Brain microvascular endothelial cell (primary cell): Measurements from ENCODE around the gene RAB3GAP2.

Experiments
- DNase-seq: peaks from one replicate; pipeline ENCODE4 v3.0.0-alpha.2; 2020
- H3K27ac ChIP-seq: fragments of 250-450 bp; sonication (Bioruptor Pico); 2 replicates; pipeline ENCODE4 v1.5.1; 2020; ENCODE audit warnings: mild to moderate bottlenecking, moderate library complexity
- H3K27me3 ChIP-seq: fragments of 250-450 bp; sonication (Bioruptor Pico); replicated peaks from 2 replicates; pipeline ENCODE4 v1.5.1; 2020; ENCODE audit warnings: mild to moderate bottlenecking
- H3K36me3 ChIP-seq: fragments of 250-450 bp; sonication (Bioruptor Pico); replicated peaks from 2 replicates; pipeline ENCODE4 v1.5.1; 2020; ENCODE audit warnings: mild to moderate bottlenecking
- H3K4me3 ChIP-seq: 2 replicates; pipeline ENCODE4 v1.5.1; 2011; ENCODE audit warnings: low read depth, mild to moderate bottlenecking, control low read depth, low read length, moderate library complexity
- CTCF ChIP-seq: IDR thresholded peaks from 2 replicates; pipeline ENCODE4 v1.5.1; 2011; ENCODE audit warnings: low read depth, mild to moderate bottlenecking, moderate library complexity, low read length, control low read depth, inconsistent platforms; ENCODE audit errors: missing control alignments
- in situ Hi-C: cut with HindIII; loops from 2 replicates; pipeline ENCODE4 v1.10.0; 2017; ENCODE audit warnings: low sequenced_read_pairs, low pct_ligation_motif_present

Gene RAB3GAP2

GRCh38 chr1:220195701-220196100, 76.6 kb downstream of the RAB3GAP2 start:
- no peak for DNase-seq
- no peak overlapping the region for H3K27ac ChIP-seq
- TF ChIP-seq CTCF = no peak
- no peaks in the 10 kb centered on the region for H3K27me3 ChIP-seq
- no peak overlapping the region for H3K4me3 ChIP-seq
- in situ Hi-C loops = no loop called here
- peaks cover 36% of the 10 kb centered on the region for H3K36me3 ChIP-seq

- no peak for DNase-seq
- in situ Hi-C loops = no loop called here
- Histone ChIP-seq H3K27ac (no peak overlapping the region), H3K4me3 (no peak overlapping the region), H3K36me3 (peaks cover 32% of the 10 kb centered on the region), H3K27me3 (no peaks in the 10 kb centered on the region)
- TF ChIP-seq CTCF = peak; percentile 44
Measured at GRCh38 chr1:220189750-220190347, 82.4 kb downstream of the RAB3GAP2 start.

GRCh38 chr1:220188538-220188937, 83.7 kb downstream of the RAB3GAP2 start:
- in situ Hi-C loops = no loop called here
- H3K27ac ChIP-seq = no peak overlapping the region
- H3K4me3 ChIP-seq = no peak overlapping the region
- no peak for DNase-seq
- H3K27me3 ChIP-seq = no peaks in the 10 kb centered on the region
- no peak for TF ChIP-seq CTCF
- peaks cover 27% of the 10 kb centered on the region for H3K36me3 ChIP-seq

GRCh38 chr1:220186752-220187151, 85.5 kb downstream of the RAB3GAP2 start:
- in situ Hi-C loops = no loop called here
- no peak for DNase-seq
- no peaks in the 10 kb centered on the region for H3K27me3 ChIP-seq
- H3K4me3 ChIP-seq = no peak overlapping the region
- TF ChIP-seq CTCF = no peak
- H3K36me3 ChIP-seq = peaks cover 13% of the 10 kb centered on the region
- H3K27ac ChIP-seq = no peak overlapping the region

- in situ Hi-C loops = no loop called here
- Histone ChIP-seq H3K4me3 (no peak overlapping the region), H3K27ac (no peak overlapping the region), H3K27me3 (no peaks in the 10 kb centered on the region), H3K36me3 (peaks cover 25% of the 10 kb centered on the region)
- TF ChIP-seq CTCF = no peak
- DNase-seq = no peak
Measured at GRCh38 chr1:220184506-220184905, 87.7 kb downstream of the RAB3GAP2 start.

- in situ Hi-C loops = no loop called here
- H3K36me3 ChIP-seq = peaks cover 18% of the 10 kb centered on the region
- H3K27me3 ChIP-seq = no peaks in the 10 kb centered on the region
- DNase-seq = peak; percentile 15
- no peak for TF ChIP-seq CTCF
- peak overlapping the region; percentile 49 for H3K27ac ChIP-seq
- H3K4me3 ChIP-seq = no peak overlapping the region
Measured at GRCh38 chr1:220182656-220183055, 89.6 kb downstream of the RAB3GAP2 start.
